Kidney capillary endothelial cell (primary cell): ENCODE measurements around the gene MRM2.

Source experiments
- DNase-seq: peaks from one replicate; pipeline ENCODE4 v3.0.0-alpha.2; 2018; ENCODE audit warnings: low spot score

The MRM2 gene

GRCh38 chr7:2247141-2247995, 5.4 kb upstream of the MRM2 start:
- DNase-seq = no peak

DNA sequence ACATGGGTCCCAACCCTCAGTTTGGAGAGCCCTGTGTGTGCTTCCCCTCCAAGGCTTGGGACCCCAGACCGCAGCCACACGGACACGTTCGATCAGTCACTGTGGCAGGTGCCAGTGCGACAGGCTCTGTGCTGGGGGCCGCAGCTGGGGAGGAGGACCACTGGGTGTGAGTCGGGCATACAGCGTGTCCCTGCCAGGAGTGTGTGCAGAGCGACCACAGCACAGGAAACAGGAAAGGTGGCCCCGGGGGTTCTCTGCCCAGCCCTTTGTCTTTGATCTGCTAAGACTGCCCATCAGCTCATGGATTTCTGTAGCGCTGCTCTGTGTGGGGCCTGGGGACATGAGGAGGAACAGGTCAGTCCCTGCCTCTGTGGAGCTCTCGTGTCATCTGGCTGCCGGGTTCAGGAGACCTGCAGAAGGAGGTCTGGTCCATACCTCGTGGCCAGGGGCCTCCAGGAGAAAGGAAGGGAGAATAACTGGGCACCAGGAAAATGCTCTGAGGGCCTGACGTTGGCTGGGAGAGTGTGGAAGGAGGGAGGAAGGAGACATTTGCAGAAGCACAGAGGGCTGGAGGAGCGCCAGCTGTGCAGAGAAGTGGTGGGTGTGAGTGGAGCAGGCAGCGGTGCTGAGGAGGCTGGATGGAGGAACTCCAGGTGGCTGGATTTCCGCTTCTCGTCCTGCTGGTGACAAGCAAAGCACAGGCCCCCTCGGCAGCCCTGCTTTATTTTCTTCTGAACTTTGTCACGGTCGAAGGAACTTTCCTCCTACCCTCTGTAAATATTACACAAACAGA, 4.1 kb upstream of the MRM2 start:
- no peak for DNase-seq

- no peak for DNase-seq
These were observed 2.5 kb upstream of the MRM2 start for GRCh38 chr7:2244404-2244995.

- DNase-seq = no peak
These were observed 1.5 kb upstream of the MRM2 start for GRCh38 chr7:2243458-2243857.

DNA sequence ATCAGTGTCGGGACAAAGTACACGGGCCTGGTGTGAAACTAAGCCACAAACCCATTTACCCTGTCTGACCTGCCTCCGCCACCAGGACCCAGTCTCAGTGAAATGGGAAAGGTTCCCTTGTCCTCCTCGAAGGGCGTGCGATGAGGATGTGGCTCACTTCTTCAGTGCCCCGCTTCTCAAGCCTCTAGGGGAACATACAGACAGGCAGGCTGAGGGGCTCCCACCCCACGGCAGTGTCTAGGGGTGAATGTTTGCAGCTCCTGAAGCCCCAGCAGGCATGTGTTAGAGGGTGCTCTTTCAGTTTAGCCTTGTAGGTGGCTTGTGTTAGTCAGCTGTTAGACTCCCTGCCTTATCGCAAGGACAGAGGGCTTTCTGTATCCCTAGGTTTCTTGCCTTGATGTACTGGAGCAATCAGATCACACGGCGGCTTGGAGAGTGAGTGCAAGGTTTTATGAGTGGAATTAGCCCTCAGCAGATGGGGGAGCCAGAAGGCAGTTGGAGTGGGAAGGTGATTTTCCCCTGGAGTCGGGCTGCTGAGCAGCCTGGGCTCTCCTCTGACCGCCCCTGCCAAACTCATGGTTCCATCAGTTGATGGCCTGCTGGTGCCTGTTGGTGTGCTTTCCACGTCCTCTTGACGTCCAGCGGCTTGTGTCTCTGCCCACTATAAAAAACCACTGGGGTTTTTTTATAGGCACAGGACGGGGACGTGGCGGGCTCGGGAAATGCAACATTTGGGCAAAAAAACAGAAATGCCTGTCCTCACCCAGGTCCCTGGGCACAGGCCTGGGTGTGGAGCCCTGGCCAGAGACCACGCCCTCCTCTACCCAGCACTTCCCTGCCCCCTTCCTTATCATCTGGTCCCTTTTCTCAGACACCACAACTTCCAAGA, 780 bp upstream of the MRM2 start:
- no peak for DNase-seq

GRCh38 chr7:2239242-2239641, 2.8 kb downstream of the MRM2 start:
- DNase-seq = no peak

GRCh38 chr7:2237109-2237602, 4.8 kb downstream of the MRM2 start:
- DNase-seq = no peak

DNA sequence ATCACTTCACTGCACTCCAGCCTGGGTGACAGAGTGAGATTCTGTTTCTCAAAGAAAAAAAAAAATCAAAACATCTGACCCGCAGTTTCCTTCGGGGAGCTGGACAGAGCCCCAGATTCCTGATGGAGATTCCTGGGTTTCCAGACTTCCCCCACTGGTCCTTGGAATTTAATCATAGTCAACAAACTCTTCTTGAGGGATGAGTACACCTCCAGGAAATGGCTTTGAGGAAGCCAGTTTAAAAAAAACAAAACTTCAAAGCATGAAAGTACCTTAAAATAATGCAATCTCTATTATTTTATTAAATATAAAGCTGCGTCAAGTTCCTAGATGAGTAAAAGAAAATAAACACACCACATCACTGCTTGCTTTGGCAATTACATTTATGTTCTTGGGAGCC, 8.1 kb downstream of the MRM2 start:
- no peak for DNase-seq

DNA sequence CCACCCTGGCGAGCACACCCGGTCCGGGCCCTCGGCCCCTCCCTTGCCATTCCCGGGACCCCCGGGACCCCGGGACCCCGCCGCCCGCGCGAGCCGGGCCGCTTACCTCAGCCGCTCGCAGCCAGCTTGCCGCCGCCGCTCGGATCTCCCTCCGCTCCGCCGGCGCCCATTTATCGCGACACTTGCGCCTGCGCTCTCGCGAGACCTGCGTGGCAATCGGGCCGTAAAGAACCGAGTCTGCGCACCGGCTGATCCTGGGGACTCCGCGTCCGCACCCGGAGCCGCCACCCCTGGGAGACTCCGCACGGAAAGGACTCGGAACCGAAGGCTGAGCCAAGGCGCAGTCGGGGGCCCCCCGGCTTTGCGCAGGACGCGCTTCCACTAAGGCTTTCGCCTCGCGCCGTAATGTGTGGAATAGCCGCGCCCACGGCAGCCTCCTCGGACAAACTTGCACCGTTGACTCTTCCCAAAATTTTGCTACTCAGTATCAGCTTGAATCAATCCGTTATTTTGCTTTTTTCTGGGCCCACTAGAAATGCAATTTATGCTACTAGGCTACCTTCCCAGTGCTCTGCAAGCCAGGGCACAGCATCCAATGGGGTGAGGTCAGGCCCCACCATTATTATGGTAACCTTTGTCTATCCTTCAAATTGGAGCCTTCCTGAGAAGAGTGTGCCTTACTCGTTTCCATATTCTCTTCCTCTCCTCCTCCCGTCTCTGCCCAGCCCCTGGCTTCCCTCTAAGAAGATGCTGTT, 9.1 kb downstream of the MRM2 start, which contains the start of gene MAD1L1:
Gene MAD1L1, minus strand, starts transcription at position 180 of the 755 bp plus-strand sequence. CDS start 2,812 bp downstream, outside the sequence.
- peak; percentile 73 for DNase-seq

GRCh38 chr7:2231992-2232765, 9.8 kb downstream of the MRM2 start:
- no peak for DNase-seq

DNA sequence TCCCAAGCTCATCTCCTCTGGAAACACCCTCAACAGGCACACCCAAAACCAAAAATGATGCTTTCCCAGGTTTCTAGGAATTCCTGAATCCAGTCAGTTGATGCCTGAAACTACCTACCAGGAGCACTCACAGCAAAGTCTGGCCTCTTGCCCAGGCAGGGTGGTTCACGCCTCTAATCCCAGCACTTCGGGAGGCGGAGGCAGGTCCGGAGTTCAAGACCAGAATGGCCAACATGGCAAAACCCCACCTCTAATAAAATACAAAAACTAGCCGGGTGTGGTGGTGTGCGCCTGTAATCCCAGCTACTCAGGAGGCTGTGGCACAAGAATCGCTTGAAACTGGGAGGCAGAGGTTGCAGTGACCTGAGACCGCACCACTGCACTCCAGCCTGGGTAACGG, 11.1 kb downstream of the MRM2 start:
- DNase-seq = no peak

DNA sequence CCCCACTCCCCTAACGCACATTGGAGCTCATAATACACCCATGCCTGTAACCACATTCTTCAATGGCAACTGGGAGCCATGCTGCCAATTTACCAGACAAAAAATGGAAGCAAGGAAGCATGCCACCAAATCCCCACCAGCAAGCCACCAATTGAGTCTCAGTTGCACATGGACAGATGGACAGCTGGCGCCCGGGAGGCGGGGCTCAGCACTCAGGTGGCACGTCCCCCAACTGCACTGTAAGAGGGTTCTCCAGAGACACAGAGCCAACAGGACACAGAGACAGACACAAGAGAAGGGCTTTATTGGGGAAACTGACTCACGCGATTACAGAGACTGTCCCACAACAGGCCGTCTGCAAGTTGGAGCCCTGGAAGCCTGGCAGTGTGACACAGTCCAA, 11.8 kb downstream of the MRM2 start:
- no peak for DNase-seq

DNA sequence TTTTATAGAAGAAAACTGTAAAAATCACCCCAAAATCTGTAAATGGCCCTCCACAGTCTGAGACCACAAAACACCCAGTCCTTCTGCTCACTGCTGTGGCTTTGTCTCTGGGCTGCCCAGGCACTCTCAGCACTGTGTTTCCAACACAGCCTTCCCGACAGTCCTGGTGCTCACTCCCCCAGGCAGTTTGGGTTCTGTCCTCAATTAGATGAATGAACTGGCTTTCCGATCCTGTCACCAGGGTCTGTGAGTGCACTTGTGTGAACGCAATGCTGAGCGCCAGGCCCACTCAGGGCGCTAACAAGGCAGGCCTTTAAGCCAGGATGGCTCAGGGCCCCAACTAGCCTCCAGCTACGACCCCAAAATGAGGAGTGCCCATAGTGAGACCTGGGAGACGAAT, 12.5 kb downstream of the MRM2 start:
- DNase-seq = no peak

GRCh38 chr7:2228921-2229320, 13.1 kb downstream of the MRM2 start:
- DNase-seq = no peak

- no peak for DNase-seq
These were observed 14.3 kb downstream of the MRM2 start for GRCh38 chr7:2227699-2228098.

- DNase-seq = no peak
These were observed 16.2 kb downstream of the MRM2 start for GRCh38 chr7:2225830-2226229.

- no peak for DNase-seq
These were observed 16.7 kb downstream of the MRM2 start for GRCh38 chr7:2225336-2225735.

DNA sequence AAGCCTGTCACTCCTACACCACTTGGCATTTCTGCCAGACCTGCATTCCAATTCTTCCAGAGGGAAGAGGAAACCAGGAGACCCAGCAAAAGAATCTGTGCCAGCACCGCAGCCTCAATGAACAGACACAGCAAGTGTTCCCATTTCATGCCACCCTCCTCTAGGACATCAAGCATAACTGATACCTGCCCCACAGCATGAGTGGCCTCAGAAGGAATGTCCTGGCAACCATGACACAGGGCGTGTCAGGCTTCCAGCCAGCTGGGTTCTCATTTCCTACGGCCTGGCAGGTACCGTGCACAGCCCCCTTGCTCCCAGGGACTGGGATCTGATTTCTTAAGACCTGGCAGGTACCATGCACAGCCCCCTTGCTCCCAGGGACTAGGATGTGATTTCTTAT, 17.1 kb downstream of the MRM2 start:
- DNase-seq = no peak

GRCh38 chr7:2224491-2224928, 17.5 kb downstream of the MRM2 start:
- DNase-seq = no peak

DNA sequence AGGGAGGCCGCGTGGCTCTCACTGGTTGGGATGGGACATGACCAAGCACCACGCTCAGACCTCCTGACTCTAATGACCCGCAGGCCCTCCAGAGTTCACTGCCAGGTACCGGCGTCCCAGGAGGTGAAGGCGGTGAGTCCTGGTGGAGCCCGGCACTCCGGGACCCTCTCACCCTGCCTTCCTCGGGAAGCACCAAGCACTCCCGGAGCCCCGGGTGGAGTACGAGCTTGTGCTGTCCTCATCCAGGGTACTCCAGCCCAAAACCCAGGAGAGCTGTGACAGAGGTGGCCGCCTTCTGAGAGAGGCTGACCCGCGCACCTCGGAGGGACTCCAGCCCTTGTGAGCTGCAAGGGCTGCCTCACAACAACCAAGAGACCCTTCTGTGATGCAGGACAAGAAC, 18.7 kb downstream of the MRM2 start:
- no peak for DNase-seq
